ENCODE data around the gene GSTP1.
"Not testable (repeated sequence)": the region's sequence is repeated elsewhere in the genome, so short reads cannot be mapped to it uniquely, and the experiment has no call there.

The GSTP1 gene

GRCh38 chr11:67597458-67597857 lies 13.8 kb downstream of the GSTP1 start:
- not testable (repeated sequence) for DNase-seq (ENCODE audit: low read depth in 2 of 2)

GRCh38 chr11:67597963-67598362 lies 14.4 kb downstream of the GSTP1 start:
- not testable (repeated sequence) for DNase-seq (ENCODE audit: low read depth in 2 of 2)

GRCh38 chr11:67599149-67599548 lies 15.5 kb downstream of the GSTP1 start:
- DNase-seq (ENCODE audit: low read depth in 2 of 2): no peak

GRCh38 chr11:67600324-67601029 lies 16.9 kb downstream of the GSTP1 start:
- no peak for DNase-seq (ENCODE audit: low read depth in 2 of 2)

GRCh38 chr11:67601098-67601497 lies 17.5 kb downstream of the GSTP1 start:
- no peak for DNase-seq (ENCODE audit: low read depth in 2 of 2)

- DNase-seq (ENCODE audit: low read depth in 2 of 2): not testable (repeated sequence)
Observed at GRCh38 chr11:67604119-67604518, 20.5 kb downstream of the GSTP1 start.

GRCh38 chr11:67604815-67605214 lies 21.2 kb downstream of the GSTP1 start:
- DNase-seq (ENCODE audit: low read depth in 2 of 2): no peak

GRCh38 chr11:67605231-67606011 lies 21.8 kb downstream of the GSTP1 start:
- no peak for DNase-seq (ENCODE audit: low read depth in 2 of 2)

- no peak for DNase-seq (ENCODE audit: low read depth in 2 of 2)
Observed at GRCh38 chr11:67606093-67606491, 22.5 kb downstream of the GSTP1 start.

GRCh38 chr11:67606492-67607295 lies 23.1 kb downstream of the GSTP1 start, which contains the start of gene NDUFV1:
Gene NDUFV1 (plus strand): TSS chr11:67606936. CDS start chr11:67607005, 69 bp downstream.
- DNase-seq (ENCODE audit: low read depth in 2 of 2): peak; percentile 93

GRCh38 chr11:67607507-67607906 lies 23.9 kb downstream of the GSTP1 start:
- DNase-seq (ENCODE audit: low read depth in 2 of 2): no peak

- DNase-seq (ENCODE audit: low read depth in 2 of 2): no peak
Observed at GRCh38 chr11:67608486-67608885, 24.9 kb downstream of the GSTP1 start.

- DNase-seq (ENCODE audit: low read depth in 2 of 2): no peak
Observed at GRCh38 chr11:67609316-67609715, 25.7 kb downstream of the GSTP1 start.

GRCh38 chr11:67610302-67610868 lies 26.8 kb downstream of the GSTP1 start:
- DNase-seq (ENCODE audit: low read depth in 2 of 2): no peak

- DNase-seq (ENCODE audit: low read depth in 2 of 2): no peak
Observed at GRCh38 chr11:67611165-67611564, 27.6 kb downstream of the GSTP1 start.

GRCh38 chr11:67611704-67612587 lies 28.3 kb downstream of the GSTP1 start:
- DNase-seq (ENCODE audit: low read depth in 2 of 2): no peak

GRCh38 chr11:67612751-67613150 lies 29.1 kb downstream of the GSTP1 start:
- no peak for DNase-seq (ENCODE audit: low read depth in 2 of 2)

GRCh38 chr11:67613313-67613959 lies 29.8 kb downstream of the GSTP1 start:
- DNase-seq (ENCODE audit: low read depth in 2 of 2): no peak

GRCh38 chr11:67613960-67614715 lies 30.5 kb downstream of the GSTP1 start:
- peak; percentile 72 to 79 for DNase-seq (ENCODE audit: low read depth in 2 of 2)
